ENCODE data around the gene SIM1. TPM values are rescaled to one million over a fixed set of nuclear protein-coding genes. Genes with fewer than 3 reads are reported as not detected.

Gene SIM1
- total RNA-seq, 1 donor from 2014 or later, result not detected

- Mint-ChIP-seq H3K4me3 (no peak overlapping the region), H3K27me3 (peaks cover 3% of the 10 kb centered on the region), H3K36me3 (ENCODE audit: low read depth) (no peaks in the 10 kb centered on the region), H3K4me1 (no peaks in the 10 kb centered on the region), H3K27ac (no peak overlapping the region), H3K9me3 (no peaks in the 10 kb centered on the region)
- intact Hi-C loops (cut with micrococcal nuclease), result no loop called here
- POLR2A ChIA-PET, result no interaction called here
- DNase-seq, result no peak
- no peak for TF ChIP-seq CTCF (IDR thresholded peaks at IDR 0.05)
- ATAC-seq (ENCODE audit: low read depth), result no peak
- CTCF ChIA-PET, result no interaction called here
Measured at GRCh38 chr6:100426241-100426640, 38.5 kb downstream of the SIM1 start.

DNA sequence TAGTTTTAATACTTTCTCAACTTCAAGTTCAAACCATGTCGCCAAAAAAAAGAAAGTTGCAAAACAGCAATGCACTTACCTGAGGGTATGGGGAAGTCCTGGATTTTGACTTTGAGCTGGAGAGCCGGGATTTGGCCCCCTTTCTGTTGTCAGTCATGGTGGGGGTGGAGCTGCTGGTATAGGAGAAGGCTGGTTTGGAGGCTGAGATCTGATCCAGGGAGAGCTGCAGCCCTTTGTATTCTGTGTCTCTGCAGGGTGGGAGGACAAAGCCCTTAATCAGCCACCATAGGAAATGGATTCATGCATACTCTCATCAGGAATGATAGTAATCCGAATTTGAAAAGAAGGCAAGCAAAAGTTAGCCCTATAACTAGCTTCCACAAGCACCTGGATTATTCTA, 44.0 kb downstream of the SIM1 start:
- intact Hi-C loops (cut with micrococcal nuclease), result no loop called here
- ChIA-PET CTCF (no interaction called here), POLR2A (no interaction called here)
- DNase-seq, result no peak
- Mint-ChIP-seq H3K9me3 (no peaks in the 10 kb centered on the region), H3K4me1 (no peaks in the 10 kb centered on the region), H3K4me3 (no peak overlapping the region), H3K36me3 (ENCODE audit: low read depth) (no peaks in the 10 kb centered on the region), H3K27me3 (peaks cover 3% of the 10 kb centered on the region), H3K27ac (no peak overlapping the region)
- TF ChIP-seq CTCF (IDR thresholded peaks at IDR 0.05), result no peak
- no peak for ATAC-seq (ENCODE audit: low read depth)

DNA sequence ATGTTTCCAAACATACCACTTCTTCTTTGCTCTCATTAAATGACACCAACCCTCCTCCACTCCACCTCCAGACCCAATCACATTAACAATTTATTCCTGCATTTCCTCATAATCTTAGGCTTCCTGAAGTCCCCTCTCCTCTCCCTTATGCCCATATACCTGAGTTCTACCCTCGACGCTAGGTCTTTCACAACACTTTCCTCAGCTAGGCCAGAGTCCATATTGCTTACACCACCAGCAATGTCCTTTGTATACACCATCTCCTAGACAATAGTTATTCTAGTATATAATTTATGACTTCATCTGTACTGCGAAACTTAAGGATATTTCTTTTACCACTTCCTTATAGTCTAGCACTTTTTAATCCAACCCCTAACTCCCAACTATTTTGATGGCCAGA, 47.7 kb downstream of the SIM1 start:
- POLR2A ChIA-PET, result no interaction called here
- peaks cover 1% of the 10 kb centered on the region for H3K27me3 Mint-ChIP-seq
- no peak overlapping the region for H3K27ac Mint-ChIP-seq
- no peaks in the 10 kb centered on the region for H3K4me1 Mint-ChIP-seq
- CTCF ChIA-PET, result no interaction called here
- H3K9me3 Mint-ChIP-seq, result no peaks in the 10 kb centered on the region
- H3K4me3 Mint-ChIP-seq, result no peak overlapping the region
- no peak for TF ChIP-seq CTCF (IDR thresholded peaks at IDR 0.05)
- DNase-seq, result no peak
- intact Hi-C loops (cut with micrococcal nuclease), result no loop called here
- H3K36me3 Mint-ChIP-seq (ENCODE audit: low read depth), result no peaks in the 10 kb centered on the region
- ATAC-seq (ENCODE audit: low read depth), result no peak

- no peak overlapping the region for H3K4me3 Mint-ChIP-seq
Measured at GRCh38 chr6:100415768-100416167, 49.0 kb downstream of the SIM1 start.

GRCh38 chr6:100412872-100413271, 51.8 kb downstream of the SIM1 start:
- ChIA-PET CTCF (no interaction called here), POLR2A (no interaction called here)
- no peak for ATAC-seq (ENCODE audit: low read depth)
- Mint-ChIP-seq H3K27me3 (peaks cover 6% of the 10 kb centered on the region), H3K36me3 (ENCODE audit: low read depth) (no peaks in the 10 kb centered on the region), H3K4me3 (no peak overlapping the region), H3K4me1 (no peaks in the 10 kb centered on the region), H3K27ac (no peak overlapping the region), H3K9me3 (no peaks in the 10 kb centered on the region)
- TF ChIP-seq CTCF (IDR thresholded peaks at IDR 0.05), result no peak
- intact Hi-C loops (cut with micrococcal nuclease), result no loop called here
- DNase-seq, result no peak

More at GRCh38 chr6:100415768-100416167, 49.0 kb downstream of the SIM1 start:
- no peak for TF ChIP-seq CTCF (IDR thresholded peaks at IDR 0.05)
- POLR2A ChIA-PET, result no interaction called here
- DNase-seq (no peak), ATAC-seq (ENCODE audit: low read depth) (no peak)
- H3K27ac Mint-ChIP-seq, result no peak overlapping the region
- H3K9me3 Mint-ChIP-seq, result no peaks in the 10 kb centered on the region
- intact Hi-C loops (cut with micrococcal nuclease), result no loop called here
- H3K4me1 Mint-ChIP-seq, result no peaks in the 10 kb centered on the region
- no peaks in the 10 kb centered on the region for H3K27me3 Mint-ChIP-seq
- CTCF ChIA-PET, result no interaction called here
- no peaks in the 10 kb centered on the region for H3K36me3 Mint-ChIP-seq (ENCODE audit: low read depth)
